Activated CD4-positive, alpha-beta T cell treated with anti-CD3 and anti-CD28 coated beads, Interleukin-2, Interleukin-6, amounts not matched to agents 100 ng/mL and 50 ng/mL, durations not matched to agents 16 hours and 8 hours (primary cell): Measurements from ENCODE around the gene IL18BP.

ENCODE experiments used
- DNase-seq: peaks from one replicate; pipeline ENCODE4 v3.0.0-alpha.2; 2020

The IL18BP gene

DNA sequence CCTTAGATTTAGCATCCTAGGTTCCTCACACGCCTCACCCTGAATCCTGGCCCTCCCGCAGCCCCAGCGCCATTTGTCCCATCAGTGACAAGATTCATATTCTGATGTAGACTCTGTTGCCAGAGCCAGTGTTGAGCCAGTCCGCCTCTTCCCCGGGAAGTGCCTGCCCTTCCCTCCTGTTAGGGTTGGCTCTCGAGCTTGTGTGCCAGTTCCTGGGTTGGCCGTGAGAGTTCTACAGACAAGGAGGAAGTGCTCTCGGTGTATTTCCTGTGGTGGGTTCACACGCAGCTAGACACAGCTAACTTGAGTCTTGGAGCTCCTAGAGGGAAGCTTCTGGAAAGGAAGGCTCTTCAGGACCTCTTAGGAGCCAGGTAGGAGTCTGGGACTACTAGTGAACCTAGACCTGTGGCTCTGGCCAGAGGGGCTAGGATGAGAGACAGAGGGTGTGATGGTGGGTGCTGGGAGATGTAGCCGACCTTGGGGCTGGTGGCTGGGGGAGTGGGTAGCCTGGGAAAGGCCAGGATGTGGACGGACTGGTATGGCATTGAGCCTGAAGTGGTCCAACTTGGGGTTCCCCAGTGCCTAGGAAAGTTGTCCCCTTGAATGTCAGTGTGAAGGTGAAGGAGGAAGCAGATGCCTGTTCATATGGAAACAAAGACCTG lies at the start of gene IL18BP:
Gene IL18BP, plus strand, starts transcription at position 261 of the 662 bp plus-strand sequence. CDS start 1,076 bp downstream, outside the sequence.
- DNase-seq: peak; percentile 55

DNA sequence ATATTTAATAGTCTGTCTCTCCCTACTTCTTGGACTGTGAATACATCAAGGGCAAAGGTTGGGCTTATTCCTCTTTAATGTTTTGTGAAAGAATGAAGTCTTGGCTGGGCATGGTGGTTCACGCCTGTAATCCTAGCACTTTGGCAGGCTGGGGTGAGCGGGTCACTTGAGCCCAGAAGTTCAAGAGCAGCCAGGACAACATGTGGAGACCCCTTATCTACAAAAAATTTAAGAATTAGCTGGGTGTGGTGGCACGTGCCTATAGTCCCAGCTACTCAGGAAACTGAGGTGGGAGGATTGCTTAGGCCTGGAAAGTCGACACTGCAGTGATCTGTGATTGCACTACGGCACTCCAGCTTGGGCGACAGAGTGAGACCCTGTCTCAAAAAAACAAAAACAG lies 49.7 kb upstream of the IL18BP start:
- no peak for DNase-seq

DNA sequence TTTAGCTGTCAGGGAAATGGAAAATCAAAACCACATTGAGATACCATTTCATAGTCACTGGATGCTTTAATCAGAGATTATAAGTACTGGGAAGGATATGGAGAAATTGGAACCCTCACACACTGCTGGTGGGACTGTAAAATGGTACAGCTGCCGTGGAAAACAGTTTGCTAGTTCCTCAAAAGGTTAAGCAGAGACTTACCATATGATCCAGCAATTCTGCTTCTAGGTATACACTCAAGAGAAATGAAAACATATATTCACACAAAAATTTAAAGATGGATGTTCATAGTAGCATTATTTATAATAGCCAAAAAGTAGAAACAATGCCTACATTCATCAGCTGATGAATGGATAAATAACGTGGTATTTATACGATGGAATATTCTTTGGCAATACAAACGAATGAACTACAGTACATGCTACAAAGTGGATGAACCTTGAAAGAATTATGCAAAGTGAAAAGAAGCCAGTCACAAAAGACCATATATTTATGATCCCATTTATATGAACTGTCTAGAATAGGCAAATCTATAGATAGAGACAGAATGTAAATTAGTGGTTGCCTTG lies 46.9 kb upstream of the IL18BP start:
- DNase-seq: no peak

DNA sequence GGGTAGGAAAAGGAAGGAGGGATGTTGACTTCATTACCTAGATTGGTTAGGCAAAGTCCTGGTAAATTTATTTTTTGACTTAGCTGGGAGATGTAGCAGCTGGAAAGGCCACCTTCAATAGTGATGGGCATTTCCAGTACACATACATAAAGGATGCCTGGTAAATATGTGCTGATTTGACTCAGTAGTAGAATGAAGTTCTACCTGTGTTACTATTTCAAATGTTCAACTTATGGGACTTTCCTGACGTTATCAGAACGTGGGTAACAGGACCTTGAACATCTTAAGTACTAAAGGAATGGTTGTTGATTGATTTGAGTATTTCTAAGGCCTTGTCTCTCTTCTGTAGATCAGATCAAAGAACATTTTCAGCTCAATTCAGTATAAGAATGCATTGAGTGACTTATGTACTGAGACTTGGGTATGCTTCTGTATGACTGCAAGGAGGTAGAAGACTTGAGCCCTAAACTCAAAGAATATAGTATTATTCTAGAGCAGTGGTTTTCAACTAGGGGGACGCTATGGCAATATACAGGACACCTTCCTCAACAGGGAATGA lies 42.7 kb upstream of the IL18BP start:
- DNase-seq: no peak

DNA sequence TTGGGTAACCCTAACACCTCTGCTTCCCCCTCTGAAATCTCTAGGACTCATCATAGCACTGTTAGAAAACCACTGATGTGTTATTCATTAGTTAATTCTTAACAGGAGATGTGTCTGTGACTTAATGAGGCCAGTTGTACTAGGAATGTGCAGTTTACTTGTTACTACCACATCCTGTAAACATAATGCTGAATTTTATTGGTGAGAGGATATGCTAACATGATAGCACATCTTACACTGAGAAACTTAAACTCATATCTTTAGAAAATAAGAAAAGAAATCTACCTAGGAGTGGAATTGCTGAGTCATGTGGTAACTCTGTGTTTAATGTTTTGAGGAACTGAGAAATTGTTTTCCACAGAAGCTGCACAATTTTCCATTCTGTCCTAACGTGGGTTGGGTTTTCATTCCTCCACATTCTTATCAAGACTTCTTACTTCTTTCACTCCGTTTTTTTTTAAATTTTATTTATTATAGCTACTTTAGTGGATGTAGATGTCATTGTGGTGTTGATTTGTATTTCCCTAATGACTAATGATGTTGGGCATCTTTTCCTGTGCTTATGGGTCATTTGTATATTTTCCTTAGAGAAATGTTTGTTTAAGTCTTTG lies 36.2 kb upstream of the IL18BP start:
- peak; percentile 16 for DNase-seq

DNA sequence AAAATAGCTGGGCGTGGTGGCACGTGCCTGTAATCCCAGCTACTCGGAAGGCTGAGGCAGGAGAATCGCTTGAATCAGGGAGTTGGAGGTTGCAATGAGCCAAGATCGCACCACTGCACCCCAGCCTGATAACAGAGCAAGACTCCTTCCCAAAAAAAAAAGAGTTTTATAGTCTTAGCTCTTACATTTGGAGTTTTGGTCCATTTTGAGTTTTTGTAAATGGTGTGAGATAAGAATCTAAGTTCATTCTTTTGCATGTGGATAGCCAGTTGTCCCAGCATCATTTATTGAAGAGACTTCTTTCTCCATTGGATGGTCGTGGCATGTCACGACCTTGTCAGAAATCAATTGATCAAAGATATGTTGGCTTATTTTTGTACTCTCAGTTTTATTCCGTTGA lies 35.2 kb upstream of the IL18BP start:
- no peak for DNase-seq

DNA sequence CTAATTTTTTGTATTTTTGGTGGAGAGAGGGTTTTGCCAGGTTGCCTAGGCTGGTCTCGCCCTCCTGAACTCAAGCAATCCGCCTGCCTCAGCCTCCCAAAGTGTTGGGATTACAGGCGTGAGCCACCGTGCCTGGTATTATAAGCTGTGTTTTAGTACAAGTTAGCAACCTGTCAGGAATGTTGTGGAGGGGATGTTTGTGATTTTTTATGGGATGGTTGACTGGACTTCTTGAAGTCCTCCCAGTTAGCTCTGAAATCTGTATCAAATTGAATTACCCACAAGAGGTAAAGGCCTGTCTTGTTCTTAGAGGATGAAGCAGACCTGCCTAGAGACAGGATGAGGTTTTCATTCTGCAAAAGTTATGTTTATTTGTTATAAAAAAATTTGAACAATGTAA lies 34.1 kb upstream of the IL18BP start:
- no peak for DNase-seq

DNA sequence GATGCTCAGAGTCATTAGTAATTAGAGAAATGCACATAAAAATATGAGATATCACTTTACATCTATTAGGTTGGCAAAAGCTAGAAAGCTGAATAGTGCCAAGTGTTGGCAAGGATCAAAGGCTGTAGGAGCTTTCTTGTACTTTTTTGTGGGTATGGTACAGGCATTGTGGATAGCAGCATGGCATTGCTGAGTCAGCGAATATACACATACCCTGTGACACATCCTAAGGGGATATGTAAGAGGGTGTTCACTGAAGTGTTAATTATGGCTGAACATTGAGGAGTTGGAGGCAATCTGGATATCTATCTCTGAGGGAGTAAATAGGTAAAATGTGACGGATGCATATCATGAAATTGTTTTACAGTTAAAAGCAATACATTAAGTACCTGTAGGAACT lies 27.0 kb upstream of the IL18BP start:
- no peak for DNase-seq

DNA sequence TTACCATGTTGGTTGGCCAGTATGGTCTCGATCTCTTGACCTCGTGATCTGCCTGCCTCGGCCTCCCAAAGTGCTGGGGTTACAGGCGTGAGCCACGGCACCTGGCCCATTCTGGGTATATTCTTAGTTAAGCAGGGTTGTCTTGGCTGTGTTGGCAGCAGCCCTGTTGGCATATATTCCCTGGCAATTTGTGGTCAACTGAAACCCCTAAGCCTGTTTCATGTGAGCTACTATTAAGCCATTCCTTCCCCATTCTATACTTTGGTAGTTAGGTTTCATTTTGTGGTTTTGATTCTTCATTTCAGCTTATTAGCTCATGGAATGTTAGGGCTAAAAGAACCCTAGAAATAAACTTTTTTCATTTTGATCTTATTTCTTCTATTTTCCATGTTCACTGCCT lies 22.2 kb upstream of the IL18BP start:
- no peak for DNase-seq

DNA sequence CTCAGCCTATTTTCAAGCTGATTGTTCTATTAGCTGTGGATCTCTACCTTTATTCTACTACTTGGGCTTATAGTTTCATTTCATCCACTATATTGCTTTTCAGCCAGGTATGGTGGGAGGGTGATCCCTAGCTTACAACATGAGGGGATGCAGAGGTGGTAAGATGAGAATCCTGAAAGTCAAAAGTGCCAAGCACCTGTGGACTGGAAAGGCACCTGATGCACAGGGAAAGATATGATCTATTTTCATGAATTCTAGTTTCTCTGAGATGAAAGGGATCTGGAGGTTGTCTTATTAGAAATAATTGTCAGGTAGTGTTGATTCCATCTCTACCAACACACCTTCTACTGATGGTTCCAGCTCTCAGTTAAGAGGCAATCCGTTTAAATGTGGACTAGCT lies 21.6 kb upstream of the IL18BP start:
- DNase-seq: no peak

DNA sequence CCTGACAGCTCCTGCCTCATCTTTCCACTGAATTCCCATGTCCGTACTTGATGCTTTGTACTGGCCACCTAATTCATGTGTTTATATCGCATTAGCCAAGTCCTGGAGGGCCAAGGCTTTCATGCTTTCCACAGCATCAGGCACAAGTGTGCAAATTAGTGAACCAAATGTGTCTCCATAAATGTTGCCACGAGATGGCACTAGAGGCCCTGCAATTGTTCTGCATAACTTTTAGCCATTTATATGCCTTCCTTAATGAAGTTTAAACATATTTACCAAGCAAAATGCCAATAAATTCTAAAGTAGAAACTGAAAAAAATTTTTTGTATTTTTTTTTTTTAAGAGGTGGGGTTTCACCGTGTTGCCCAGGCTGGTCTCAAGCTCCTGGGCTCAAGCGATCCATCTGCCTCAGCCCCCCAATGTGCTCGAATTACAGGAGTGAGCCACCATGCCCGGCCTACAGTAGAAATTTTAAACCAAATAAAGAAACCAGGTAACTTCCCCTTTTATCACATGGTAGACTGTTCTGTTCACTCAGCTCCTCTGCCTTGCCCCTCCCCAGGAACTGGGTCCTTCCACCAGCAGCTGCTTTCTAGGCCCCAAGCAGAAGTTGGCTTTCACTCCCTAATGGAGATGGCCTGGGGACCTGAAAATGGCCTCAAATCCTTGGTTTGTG lies 20.8 kb upstream of the IL18BP start:
- DNase-seq: peak; percentile 60

DNA sequence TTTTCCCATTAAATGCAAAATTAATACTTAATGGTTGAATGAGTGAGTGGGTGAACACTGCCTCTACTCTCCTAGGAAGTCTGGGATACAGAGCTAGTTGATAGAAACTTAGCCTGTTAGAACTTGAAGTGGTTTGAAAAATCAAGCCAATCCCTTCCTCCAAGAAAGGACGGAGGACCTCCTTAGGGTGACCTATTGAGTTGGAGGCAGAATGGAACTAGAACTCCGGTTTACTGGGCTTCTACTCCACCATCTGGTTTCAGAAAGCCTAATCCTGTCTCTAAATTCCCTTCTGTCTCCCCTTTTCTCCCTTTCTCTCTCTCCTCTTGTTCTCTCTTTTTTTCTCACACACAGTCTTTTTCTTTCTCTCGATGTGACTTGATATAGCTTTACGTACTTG lies 19.6 kb upstream of the IL18BP start:
- DNase-seq: no peak

DNA sequence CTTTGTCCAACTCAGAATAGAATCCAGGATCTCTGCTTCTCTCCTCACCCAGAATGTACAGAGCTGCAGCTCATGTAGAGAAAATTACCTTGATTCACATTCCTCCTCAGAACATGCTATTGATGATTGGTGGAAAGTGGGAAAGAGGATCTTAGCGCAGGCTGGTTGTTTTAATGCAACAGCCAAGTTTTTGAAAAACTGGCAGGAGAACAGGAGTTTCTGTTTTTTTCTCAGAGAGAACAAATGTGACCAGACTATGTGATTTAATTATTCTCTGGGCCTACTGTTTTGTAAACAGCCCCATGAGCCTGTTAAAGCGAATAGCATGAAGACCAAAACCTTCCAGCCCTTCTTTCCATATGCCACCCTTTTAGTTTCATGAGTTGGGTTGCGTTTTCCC lies 19.1 kb upstream of the IL18BP start:
- no peak for DNase-seq

DNA sequence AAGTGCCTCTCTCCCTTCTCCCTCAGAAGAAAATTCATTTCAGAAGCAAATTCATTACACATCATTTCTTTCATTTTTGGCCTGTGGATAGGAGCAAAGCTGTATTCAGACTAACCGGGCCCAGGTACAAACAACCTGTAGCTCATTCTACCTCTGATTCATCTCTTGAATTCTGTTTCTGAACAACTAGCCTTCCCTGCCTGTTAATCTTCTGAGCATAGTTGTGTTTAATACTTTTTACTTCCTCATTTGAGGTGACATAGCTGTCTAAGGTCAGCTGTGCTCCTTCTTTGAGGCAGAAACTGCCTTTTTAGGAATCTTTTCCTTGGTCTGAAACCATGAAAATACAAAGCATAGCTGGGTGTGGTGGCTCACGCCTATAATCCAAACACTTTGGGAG lies 12.6 kb upstream of the IL18BP start:
- DNase-seq: no peak

DNA sequence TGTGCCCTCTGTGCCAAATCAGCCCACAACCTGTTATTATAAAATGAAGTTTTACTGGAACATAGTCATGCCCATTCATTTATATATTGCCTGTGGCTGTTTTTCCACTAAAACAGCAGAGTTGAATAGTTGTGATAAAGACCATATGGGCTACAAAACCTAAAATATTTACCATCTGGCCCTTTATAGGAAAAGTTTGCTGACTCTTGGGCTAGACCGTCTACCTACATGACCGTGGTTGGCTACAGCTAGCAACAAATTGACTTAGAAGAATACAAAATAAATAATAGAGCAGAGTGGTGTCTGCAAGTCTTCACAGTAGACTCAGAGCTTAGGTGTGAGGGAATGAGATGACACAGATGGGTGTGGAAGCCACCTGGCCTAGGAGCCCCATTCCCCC lies 11.2 kb upstream of the IL18BP start:
- DNase-seq: no peak

DNA sequence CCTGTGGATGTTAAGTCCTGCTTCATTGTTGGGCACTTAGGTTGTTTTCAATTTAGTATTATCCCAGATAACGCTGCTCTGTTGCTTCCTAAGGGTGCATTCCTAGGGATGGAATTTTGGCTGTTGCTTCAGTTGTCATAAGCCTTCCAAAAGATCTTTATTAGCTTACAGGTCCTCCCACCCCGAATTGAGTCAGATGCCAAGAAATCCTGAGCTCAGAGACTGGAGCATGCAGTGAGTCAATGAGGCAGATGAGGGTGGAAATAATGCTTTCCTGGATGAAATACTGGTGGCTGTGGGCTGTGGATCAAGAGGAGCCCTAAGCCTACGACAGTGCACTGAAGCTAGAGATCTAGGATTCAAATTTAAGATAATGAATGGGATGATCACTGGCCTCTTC lies 10.7 kb upstream of the IL18BP start:
- DNase-seq: no peak

DNA sequence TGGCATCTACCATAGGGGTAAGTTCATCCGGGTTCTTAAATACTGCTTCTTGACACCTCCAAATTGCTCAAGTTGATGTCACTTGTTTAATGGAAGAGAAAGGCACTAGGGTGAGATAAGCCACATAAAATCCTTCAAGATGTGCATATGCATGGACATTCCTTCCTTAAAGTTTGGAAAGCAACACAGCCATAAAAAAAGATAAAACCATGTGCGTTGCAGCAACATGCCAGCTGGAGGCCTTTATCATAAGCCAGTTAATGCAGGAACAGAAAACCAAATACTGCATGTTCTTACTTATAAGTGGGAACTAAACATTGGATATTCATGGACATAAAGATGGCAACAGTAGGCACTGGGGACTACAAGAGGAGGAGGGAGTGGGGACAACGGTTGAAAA lies 8.0 kb upstream of the IL18BP start:
- DNase-seq: no peak

DNA sequence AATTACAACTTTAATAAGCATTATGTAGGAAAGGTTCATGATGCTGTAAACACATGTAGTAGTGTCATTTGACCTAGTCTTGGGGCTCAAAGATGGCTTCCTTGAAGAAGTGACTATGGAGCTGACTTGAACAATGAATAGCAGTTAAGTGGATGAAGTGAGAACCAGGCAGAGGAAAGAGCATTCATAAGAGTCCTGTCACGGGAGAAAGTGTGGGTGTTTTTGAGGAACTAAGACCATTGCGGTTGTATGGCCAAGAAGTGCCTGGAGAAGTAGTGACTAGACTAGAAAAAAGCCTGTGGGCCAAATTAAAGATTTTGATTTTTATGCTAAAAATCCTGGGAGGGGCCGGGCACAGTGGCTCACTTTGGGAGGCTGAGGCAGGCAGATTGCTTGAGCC lies 7.2 kb upstream of the IL18BP start:
- DNase-seq: no peak

DNA sequence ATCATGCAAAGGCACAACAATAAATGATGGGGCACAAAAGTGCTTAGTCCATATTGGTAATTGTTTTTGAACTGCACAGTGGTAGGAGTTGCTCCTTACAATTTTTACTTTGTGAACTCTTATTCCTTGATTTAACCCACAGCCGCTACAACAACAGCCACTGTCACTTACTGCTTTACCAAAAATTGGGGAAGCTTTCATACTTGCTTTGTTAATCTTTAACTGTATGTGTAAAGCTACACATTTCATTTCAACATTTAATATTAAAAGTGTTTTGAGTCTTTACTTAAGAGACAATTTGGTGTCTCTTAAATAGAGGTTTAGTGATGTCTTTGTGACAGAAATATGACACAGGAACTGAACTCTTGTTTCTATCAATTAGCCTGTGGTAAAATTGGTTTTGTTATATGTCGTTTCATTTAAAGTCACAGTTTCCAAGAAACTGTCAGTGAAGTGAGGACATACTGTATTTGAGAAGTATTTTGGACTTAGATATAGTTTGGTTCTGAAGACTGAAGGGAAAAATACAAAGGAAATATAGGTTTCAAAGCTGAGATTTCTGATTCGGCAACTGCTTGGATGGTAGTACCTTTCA lies 6.5 kb upstream of the IL18BP start:
- DNase-seq: no peak

DNA sequence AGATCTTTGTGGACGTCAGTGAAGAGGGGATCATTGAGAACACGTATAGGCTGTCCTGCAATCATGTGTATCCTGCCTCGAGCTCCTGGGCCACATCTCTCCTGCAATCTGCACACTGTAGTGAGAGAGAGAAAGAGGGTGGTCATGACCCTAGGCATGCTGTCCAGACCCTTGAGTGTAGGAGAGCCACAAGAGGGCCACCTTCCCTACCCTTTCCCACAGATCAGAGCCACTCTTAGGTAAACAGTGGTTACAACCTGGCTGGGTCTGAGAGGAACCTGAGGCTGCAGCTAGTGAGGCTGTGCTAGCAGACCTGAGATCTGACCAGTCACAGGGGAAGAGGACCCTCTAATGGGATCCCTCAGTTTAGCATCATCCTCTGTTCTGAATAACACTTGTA lies 3.9 kb upstream of the IL18BP start:
- DNase-seq: no peak

DNA sequence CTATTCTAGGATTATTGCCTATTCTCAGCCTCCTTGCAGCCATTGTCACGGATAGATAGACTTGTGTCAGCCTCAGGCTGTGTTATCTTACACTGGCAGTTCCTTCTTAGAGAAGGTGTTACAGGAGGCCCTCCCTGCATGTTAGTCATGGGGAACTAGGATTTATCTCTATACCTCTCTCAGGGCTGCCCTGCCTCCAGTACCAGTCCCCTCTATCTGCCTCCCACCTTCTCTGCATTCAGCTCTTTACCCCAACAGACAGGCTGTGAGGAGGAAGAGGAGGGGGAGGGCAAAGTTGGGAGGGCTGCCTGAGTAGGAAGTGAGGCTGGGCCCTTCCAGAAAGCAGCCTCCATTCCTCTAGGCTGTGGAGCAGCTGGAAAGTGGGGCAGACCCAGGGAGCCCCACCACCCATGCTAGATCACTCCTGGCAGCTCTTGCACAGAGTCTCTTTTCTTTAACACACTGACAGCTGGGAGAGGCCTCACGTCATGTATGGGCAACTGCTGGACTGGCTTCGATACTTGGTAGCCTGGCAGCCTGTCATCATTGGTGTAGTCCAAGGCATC lies 2.9 kb upstream of the IL18BP start:
- no peak for DNase-seq

DNA sequence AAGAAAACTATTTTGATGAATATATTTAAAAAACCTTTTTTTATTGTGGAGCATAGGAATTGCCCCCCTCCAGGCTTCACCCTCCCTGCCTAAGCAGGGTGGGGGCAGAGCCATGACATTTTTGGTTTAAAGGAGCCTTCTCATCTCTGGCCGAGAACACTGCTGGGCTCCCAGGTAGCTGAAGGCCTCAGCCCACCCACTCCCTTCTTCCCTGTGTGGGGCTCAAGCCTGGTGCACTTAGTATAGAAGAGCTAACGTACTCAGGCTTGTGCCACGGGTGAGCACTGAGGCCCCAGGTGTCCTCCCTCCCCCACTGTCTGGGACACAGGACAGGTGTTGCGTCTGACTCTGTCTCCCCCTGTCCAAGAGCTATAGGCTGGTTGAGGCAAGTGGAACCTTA lies 2.2 kb upstream of the IL18BP start:
- no peak for DNase-seq

DNA sequence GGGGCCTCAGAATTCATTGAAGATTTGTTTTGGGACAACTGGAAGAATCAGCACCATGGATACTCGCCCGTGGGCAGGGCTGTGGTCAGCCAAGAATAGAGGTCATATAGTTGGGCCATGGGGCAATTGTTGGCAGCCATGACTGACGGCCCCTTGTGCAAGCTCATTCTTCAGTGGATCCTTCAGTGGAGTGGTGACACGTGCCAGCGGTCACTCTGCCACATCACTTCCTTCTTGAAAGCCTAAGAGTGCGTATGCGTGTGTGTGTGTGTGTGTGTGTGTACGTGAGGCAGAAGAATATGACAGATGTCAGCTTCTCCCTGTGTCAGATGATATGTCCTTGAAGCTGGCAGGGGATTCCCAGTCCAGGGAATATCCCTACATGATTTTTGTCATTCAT lies 1.8 kb upstream of the IL18BP start:
- DNase-seq: no peak
